GM12878 (cell line): ENCODE results near the gene NGDN. TPM values are rescaled to one million over a fixed set of nuclear protein-coding genes. Genes with fewer than 3 reads are reported as not detected.

Experiments
- ATAC-seq: fragments of 200-7000 bp; cut with Tn5 transposase; 3 replicates; pipeline ENCODE4 v1.9.1; 2020; ENCODE audit warnings: mild to moderate bottlenecking, moderate library complexity
- BruUV-seq: library from RNA; stranded (reverse); fragments of 400-500 nt; replicated peaks from 2 replicates; lab custom pipeline; 2021; lab: Mats Ljungman, UMichigan
- CTCF ChIA-PET: fragments of 300-600 bp; sonication (Branson Sonifier 250); formaldehyde crosslinking; extraction: SDS; loops from one replicate; lab custom pipeline; 2021; ENCODE audit warnings: inconsistent platforms; lab: Yijun Ruan, JAX
- POLR2A ChIA-PET: fragments of 350-600 bp; formaldehyde crosslinking; extraction: SDS; loops from one replicate; lab custom pipeline; 2021; ENCODE audit warnings: inconsistent platforms; lab: Charles Lee
- RAD21 ChIA-PET: fragments of 300-600 bp; sonication (Branson Sonifier 250); formaldehyde crosslinking; loops from one replicate; lab custom pipeline; 2023; ENCODE audit warnings: antibody characterized with exemption; ENCODE audit not compliant: unreplicated experiment; lab: Charles Lee
- SMC1A ChIA-PET: fragments of 300-600 bp; sonication (Branson Sonifier 250); formaldehyde crosslinking; loops from one replicate; lab custom pipeline; 2023; ENCODE audit not compliant: unreplicated experiment, uncharacterized antibody; lab: Charles Lee
- DNase-seq: peaks from one replicate; pipeline ENCODE4 v3.0.0-alpha.2; 2011; ENCODE audit warnings: low read depth, low spot score
- FAIRE-seq: peaks from 3 replicates; lab custom pipeline; 2011; peaks lifted over from hg19 to GRCh38; lab: Jason Lieb, UNC
- H2AFZ ChIP-seq: 2 replicates; pipeline ENCODE4 v1.6.0; 2011; ENCODE audit warnings: low read depth, low read length, control low read depth; ENCODE audit not compliant: control insufficient read depth
- H3K27ac ChIP-seq: 2 replicates; pipeline ENCODE4 v1.5.1; 2011; ENCODE audit warnings: control low read depth; ENCODE audit not compliant: control insufficient read depth, insufficient read depth
- H3K27me3 ChIP-seq, 2 experiments: replicated peaks in 1 of 2; 2 replicates each; pipeline versions ENCODE4 v1.6.0 to v1.6.1; 2011; ENCODE audit warnings: low read length in 1 of 2; ENCODE audit not compliant: control insufficient read depth in 2 of 2, insufficient read depth in 2 of 2
- H3K36me3 ChIP-seq, 2 experiments: 2 replicates each; pipeline ENCODE4 v1.5.1; 2011; ENCODE audit warnings: low read length in 1 of 2; ENCODE audit not compliant: control insufficient read depth in 2 of 2, insufficient read depth in 2 of 2
- H3K4me1 ChIP-seq: 2 replicates; pipeline ENCODE4 v1.6.1; 2011; ENCODE audit warnings: mild to moderate bottlenecking, low read length, moderate library complexity, mixed read lengths; ENCODE audit not compliant: control insufficient read depth, insufficient read depth
- H3K4me2 ChIP-seq: 2 replicates; pipeline ENCODE4 v1.6.0; 2011; ENCODE audit warnings: control low read depth; ENCODE audit not compliant: control insufficient read depth, insufficient read depth
- H3K4me3 ChIP-seq: fragments of 200-600 bp; sonication (generic); 2 replicates; pipeline ENCODE4 v1.5.1; 2016
- H3K79me2 ChIP-seq: 2 replicates; pipeline ENCODE4 v1.6.0; 2011; ENCODE audit warnings: low read length; ENCODE audit not compliant: control insufficient read depth, insufficient read depth
- H3K9ac ChIP-seq: 2 replicates; pipeline ENCODE4 v1.8.0; 2011; ENCODE audit warnings: low read length, control low read depth, mixed read lengths; ENCODE audit not compliant: control insufficient read depth, insufficient read depth
- H3K9me3 ChIP-seq: replicated peaks from 3 replicates; pipeline ENCODE4 v1.5.1; 2011; ENCODE audit warnings: mild to moderate bottlenecking, low read length; ENCODE audit not compliant: control insufficient read depth, insufficient read depth
- H4K20me1 ChIP-seq: 2 replicates; pipeline ENCODE4 v1.6.0; 2011; ENCODE audit not compliant: control insufficient read depth, insufficient read depth
- FOS ChIP-seq: IDR thresholded peaks from 3 replicates; pipeline ENCODE4 v1.6.1; 2011; ENCODE audit warnings: borderline replicate concordance; ENCODE audit not compliant: insufficient read length; ENCODE audit errors: extremely low read depth
- IRF5 ChIP-seq: fragments of 450-650 bp; IDR thresholded peaks from 2 replicates; pipeline ENCODE4 v1.6.1; 2017; ENCODE audit warnings: borderline replicate concordance
- NFIC ChIP-seq: IDR thresholded peaks from 2 replicates; pipeline ENCODE4 v1.6.1; 2012; ENCODE audit warnings: low read depth, mild to moderate bottlenecking, inconsistent platforms, low read length, moderate library complexity
- NR2F1 ChIP-seq: fragments of 450-650 bp; conservative IDR thresholded peaks from 2 replicates; pipeline ENCODE4 v1.6.1; 2017; ENCODE audit warnings: mild to moderate bottlenecking
- NRF1 ChIP-seq: conservative IDR thresholded peaks from 2 replicates; pipeline ENCODE4 v1.6.1; 2011; ENCODE audit warnings: mild to moderate bottlenecking, low read depth, low read length, improper control_type of control experiment
- PRDM15 ChIP-seq: fragments of 450-650 bp; formaldehyde crosslinking; IDR thresholded peaks from 2 replicates; pipeline ENCODE4 v1.4.0; 2020; ENCODE audit warnings: mild to moderate bottlenecking, moderate library complexity
- SKIL ChIP-seq: fragments of 450-650 bp; IDR thresholded peaks from 2 replicates; pipeline ENCODE4 v1.6.1; 2017; ENCODE audit warnings: mild to moderate bottlenecking, low read depth, inconsistent platforms; ENCODE audit not compliant: poor library complexity, severe bottlenecking
- SMAD1 ChIP-seq: fragments of 450-650 bp; IDR thresholded peaks from 2 replicates; pipeline ENCODE4 v1.6.1; 2018; ENCODE audit warnings: mild to moderate bottlenecking, low read depth; ENCODE audit not compliant: partially characterized antibody
- SMAD5 ChIP-seq: IDR thresholded peaks from 2 replicates; pipeline ENCODE4 v1.6.1; 2016; ENCODE audit warnings: antibody characterized with exemption, low read depth
- SP1 ChIP-seq: IDR thresholded peaks from one replicate; pipeline ENCODE4 v1.6.1; 2011; ENCODE audit warnings: low read depth, low read length
- SREBF1 ChIP-seq: IDR thresholded peaks from 2 replicates; pipeline ENCODE4 v1.6.1; 2012; ENCODE audit warnings: mild to moderate bottlenecking, low read length
- STAT3 ChIP-seq: IDR thresholded peaks from 2 replicates; pipeline ENCODE4 v1.6.1; 2011; ENCODE audit warnings: low read depth, low read length, improper control_type of control experiment
- ZNF24 ChIP-seq: fragments of 450-650 bp; IDR thresholded peaks from 2 replicates; pipeline ENCODE4 v1.6.1; 2017; ENCODE audit warnings: antibody characterized with exemption, mild to moderate bottlenecking
- WGBS: methylation state at CpG from one replicate; pipeline ENCODE4 v1.1.6; 2016; ENCODE audit warnings: low lambda C conversion rate; ENCODE audit not compliant: insufficient replicate concordance, insufficient coverage; ENCODE audit errors: missing lambda C conversion rate; 5-methylcytosine and 5-hydroxymethylcytosine counted together
- in situ Hi-C: fragments of 300-500 bp; cut with MboI; formaldehyde crosslinking; loops from 9 replicates; pipeline ENCODE4 v1.14.3; 2018; ENCODE audit warnings: mixed read lengths
- intact Hi-C: fragments of 100-400 bp; cut with micrococcal nuclease; formaldehyde crosslinking; loops from one replicate; pipeline ENCODE4 v1.14.2; 2022; ENCODE audit not compliant: unreplicated experiment
- polyA plus RNA-seq, 11 experiments: library from polyadenylated mRNA; depleted of rRNA in 4 of 11; unstranded in 6 of 11; stranded (reverse) in 5 of 11; fragments of >200 nt; fragmentation: Nextera tagmentation in 4 of 11; fragmentation: Illumina TruSeq in 1 of 11; extraction: Ambion mirVana in 4 of 11; extraction: Trizol in 1 of 11; gene quantifications; 1 replicate in 1 of 11; 2 replicates in 10 of 11; pipeline versions ENCODE4 v1.2.1 to v1.2.3, GENCODE V29; 2011 to 2016; ENCODE audit warnings: inconsistent platforms in 2 of 11, missing spikeins in 2 of 11, low read depth in 1 of 11
- total RNA-seq, 4 experiments: library from RNA; depleted of rRNA in 3 of 4; stranded (reverse); fragments of >200 nt in 3 of 4; fragmentation: Illumina TruSeq in 1 of 4; extraction: Trizol in 1 of 4; gene quantifications; 2 replicates each; pipeline versions ENCODE4 v1.2.1 to v1.2.3, GENCODE V29; 2013 to 2021
- TF ChIP-seq, protein P1 (sequence below): fragments of 450-650 bp; IDR thresholded peaks from 2 replicates; pipeline ENCODE4 v1.6.1; 2018; ENCODE audit warnings: mild to moderate bottlenecking, low read depth, moderate library complexity; ENCODE audit not compliant: partially characterized antibody

NGDN gene
- total and polyA plus RNA-seq, 10 of the 15 experiments (the other 5 are each of a cell fraction or from before 2014, with no cell fraction given) = 40.4 to 163 (median 71.4) TPM

DNA sequence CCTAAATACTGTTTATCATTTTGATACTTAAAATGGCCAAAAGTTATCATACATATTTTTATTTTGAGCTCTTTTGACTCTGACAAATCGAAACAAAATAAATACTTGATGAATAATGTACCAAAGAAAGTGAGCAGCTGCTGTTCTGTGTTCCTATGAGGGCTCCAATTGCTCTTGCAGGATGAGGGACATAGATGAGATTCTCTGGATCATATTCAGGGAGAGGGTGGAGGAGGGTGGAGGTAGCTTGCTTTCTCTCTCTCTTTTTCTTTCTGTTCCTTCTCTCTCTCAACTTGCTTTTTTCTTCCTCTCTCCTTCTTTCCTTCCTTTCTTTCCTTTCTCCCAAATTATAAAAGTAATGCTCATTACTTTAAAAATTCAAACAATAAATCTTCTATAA is 25.2 kb upstream of the NGDN start:
- DNase-seq = no peak
- TF ChIP-seq NFIC = no peak
- TF ChIP-seq STAT3 = no peak
- TF ChIP-seq PRDM15 (CRISPR knock-in tag) = no peak
- no peak for TF ChIP-seq FOS
- no peak for TF ChIP-seq SP1
- TF ChIP-seq, protein P1, sequence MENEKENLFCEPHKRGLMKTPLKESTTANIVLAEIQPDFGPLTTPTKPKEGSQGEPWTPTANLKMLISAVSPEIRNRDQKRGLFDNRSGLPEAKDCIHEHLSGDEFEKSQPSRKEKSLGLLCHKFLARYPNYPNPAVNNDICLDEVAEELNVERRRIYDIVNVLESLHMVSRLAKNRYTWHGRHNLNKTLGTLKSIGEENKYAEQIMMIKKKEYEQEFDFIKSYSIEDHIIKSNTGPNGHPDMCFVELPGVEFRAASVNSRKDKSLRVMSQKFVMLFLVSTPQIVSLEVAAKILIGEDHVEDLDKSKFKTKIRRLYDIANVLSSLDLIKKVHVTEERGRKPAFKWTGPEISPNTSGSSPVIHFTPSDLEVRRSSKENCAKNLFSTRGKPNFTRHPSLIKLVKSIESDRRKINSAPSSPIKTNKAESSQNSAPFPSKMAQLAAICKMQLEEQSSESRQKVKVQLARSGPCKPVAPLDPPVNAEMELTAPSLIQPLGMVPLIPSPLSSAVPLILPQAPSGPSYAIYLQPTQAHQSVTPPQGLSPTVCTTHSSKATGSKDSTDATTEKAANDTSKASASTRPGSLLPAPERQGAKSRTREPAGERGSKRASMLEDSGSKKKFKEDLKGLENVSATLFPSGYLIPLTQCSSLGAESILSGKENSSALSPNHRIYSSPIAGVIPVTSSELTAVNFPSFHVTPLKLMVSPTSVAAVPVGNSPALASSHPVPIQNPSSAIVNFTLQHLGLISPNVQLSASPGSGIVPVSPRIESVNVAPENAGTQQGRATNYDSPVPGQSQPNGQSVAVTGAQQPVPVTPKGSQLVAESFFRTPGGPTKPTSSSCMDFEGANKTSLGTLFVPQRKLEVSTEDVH = no peak
- no peak for TF ChIP-seq IRF5
- TF ChIP-seq NRF1 = no peak
- no peak for TF ChIP-seq SMAD5
- TF ChIP-seq SMAD1 = no peak
- no peak for TF ChIP-seq NR2F1
- TF ChIP-seq ZNF24 = no peak
- no peak for TF ChIP-seq SREBF1
- no peak for TF ChIP-seq SKIL
- TF ChIP-seq, all 136 proteins: peak for 0
- Histone ChIP-seq H3K9ac (no peak overlapping the region), H3K4me1 (peaks cover 24% of the 10 kb centered on the region), H2AFZ (no peak overlapping the region), H3K9me3 (no peaks in the 10 kb centered on the region; the same call in 2 of the 3 replicates), H3K27ac (no peak overlapping the region), H3K4me3 (no peak overlapping the region), H3K4me2 (no peak overlapping the region), H3K27me3 (no peaks in the 10 kb centered on the region; a peak in 1 of 4 replicates), H4K20me1 (no peaks in the 10 kb centered on the region), H3K36me3 (no peaks in the 10 kb centered on the region), H3K79me2 (no peaks in the 10 kb centered on the region)
- in situ Hi-C loops = no loop called here
- POLR2A ChIA-PET = no interaction called here
- SMC1A ChIA-PET = no interaction called here
- intact Hi-C loops = no loop called here
- no TSS peak for BruUV-seq
- ATAC-seq (no peak), FAIRE-seq (no peak)
- RAD21 ChIA-PET = no interaction called here
- WGBS = 0% methylated on average over 1 of the region's 1 CpG
- CTCF ChIA-PET = no interaction called here
